ENCODE measurements around the gene KRT3. TPM values are rescaled to one million over a fixed set of nuclear protein-coding genes. Genes with fewer than 3 reads are reported as not detected.

KRT3 gene
- total and polyA plus RNA-seq, 4 donors, result not detected

- Histone ChIP-seq H3K27me3 (ENCODE audit: control insufficient read depth in 4 of 4, insufficient read depth in 4 of 4, low read length in 3 of 4) (no peaks in the 10 kb centered on the region), H3K4me1 (ENCODE audit: control insufficient read depth in 4 of 4, insufficient read depth in 4 of 4, low read length in 3 of 4) (no peaks in the 10 kb centered on the region), H3K9me3 (ENCODE audit: control insufficient read depth in 4 of 4, low read length in 3 of 4) (no peaks in the 10 kb centered on the region), H3K9ac (ENCODE audit: low read depth in 1 of 2, low read length in 2 of 2) (no peak overlapping the region), H3K36me3 (ENCODE audit: control insufficient read depth in 4 of 4, insufficient read depth in 3 of 4, low read depth in 1 of 4, low read length in 3 of 4) (no peaks in the 10 kb centered on the region), H3K27ac (ENCODE audit: low read depth in 1 of 2, low read length in 2 of 2) (no peak overlapping the region), H3K4me3 (ENCODE audit: low read depth in 1 of 3, low read length in 3 of 3) (no peak overlapping the region)
- DNase-seq (ENCODE audit: low spot score), result no peak
- WGBS, result 81% methylated on average over 8 of the region's 8 CpGs
- TF ChIP-seq ZBTB33 (IDR thresholded peaks at IDR 0.05), result no peak
- no peak for TF ChIP-seq CTCF (IDR thresholded peaks at IDR 0.05; ENCODE audit: low read depth, low read length, missing input control)
- TF ChIP-seq JUND (IDR thresholded peaks at IDR 0.05), result no peak
- TF ChIP-seq NR2F2 (IDR thresholded peaks at IDR 0.05), result no peak
- TF ChIP-seq REST (IDR thresholded peaks at IDR 0.05), result no peak
- no peak for TF ChIP-seq FOXA2 (IDR thresholded peaks at IDR 0.05)
- TF ChIP-seq GABPA (IDR thresholded peaks at IDR 0.05 in 1 of 2, conservative IDR thresholded peaks at IDR 0.05 in 1 of 2), result no peak
- TF ChIP-seq, protein P1, sequence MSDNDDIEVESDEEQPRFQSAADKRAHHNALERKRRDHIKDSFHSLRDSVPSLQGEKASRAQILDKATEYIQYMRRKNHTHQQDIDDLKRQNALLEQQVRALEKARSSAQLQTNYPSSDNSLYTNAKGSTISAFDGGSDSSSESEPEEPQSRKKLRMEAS (IDR thresholded peaks at IDR 0.05), result no peak
- no peak for TF ChIP-seq YY1 (IDR thresholded peaks at IDR 0.05)
- no peak for TF ChIP-seq HNF4A (conservative IDR thresholded peaks at IDR 0.05)
- no peak for TF ChIP-seq FOXA1 (IDR thresholded peaks at IDR 0.05)
- TF ChIP-seq TAF1 (conservative IDR thresholded peaks at IDR 0.05), result no peak
- no peak for TF ChIP-seq ATF3 (IDR thresholded peaks at IDR 0.05)
- no peak for TF ChIP-seq EGR1 (IDR thresholded peaks at IDR 0.05; ENCODE audit: low read depth in 2 of 2)
Observed at GRCh38 chr12:52817003-52817698, 21.2 kb upstream of the KRT3 start.

All from liver (tissue), 9 donors.